ENCODE data around the gene KRT73. TPM values are rescaled to one million over a fixed set of nuclear protein-coding genes. Genes with fewer than 3 reads are reported as not detected.

KRT73 gene
- total and polyA plus RNA-seq, 8 donors, result not detected

DNA sequence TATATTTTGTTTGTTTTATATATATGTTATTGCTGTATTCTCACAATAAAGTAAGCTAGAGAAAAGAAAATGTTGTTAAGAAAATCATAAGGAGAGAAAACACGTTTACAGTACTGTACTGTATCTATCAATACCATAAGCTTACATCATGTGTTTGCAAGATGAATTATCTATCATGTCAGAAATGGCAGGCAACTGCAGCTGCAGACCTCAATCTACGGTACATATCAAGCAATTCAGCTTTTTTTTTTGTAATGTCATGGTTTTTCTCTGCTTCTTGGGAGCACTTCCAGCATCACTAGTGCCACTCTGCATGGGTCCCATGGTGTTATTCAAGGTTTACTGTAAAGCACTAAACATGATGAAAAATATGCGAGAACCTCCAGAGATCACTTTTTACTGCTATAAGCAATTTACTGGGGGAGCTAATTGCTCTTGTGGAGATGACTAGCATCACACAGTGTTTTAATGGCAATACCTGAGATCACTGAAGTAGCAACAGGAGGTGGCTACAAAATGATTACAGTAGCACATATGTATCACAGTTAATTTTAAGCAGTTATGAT lies 42.7 kb upstream of the KRT73 start:
- no peaks in the 10 kb centered on the region for H3K9me3 ChIP-seq
- H3K36me3 ChIP-seq, result no peaks in the 10 kb centered on the region
- intact Hi-C loops (cut with DNase I; ENCODE audit: low total_unique reads), result no loop called here
- DNase-seq, result no peak
- peaks cover 0 to 49% (median 11%) of the 10 kb centered on the region in 3 donors for H3K27me3 ChIP-seq
- H3K27ac ChIP-seq, result no peak overlapping the region
- no peak for TF ChIP-seq EP300 (IDR thresholded peaks at IDR 0.05)
- no peak for TF ChIP-seq POLR2AphosphoS5 (IDR thresholded peaks at IDR 0.05)
- TF ChIP-seq, protein P1, sequence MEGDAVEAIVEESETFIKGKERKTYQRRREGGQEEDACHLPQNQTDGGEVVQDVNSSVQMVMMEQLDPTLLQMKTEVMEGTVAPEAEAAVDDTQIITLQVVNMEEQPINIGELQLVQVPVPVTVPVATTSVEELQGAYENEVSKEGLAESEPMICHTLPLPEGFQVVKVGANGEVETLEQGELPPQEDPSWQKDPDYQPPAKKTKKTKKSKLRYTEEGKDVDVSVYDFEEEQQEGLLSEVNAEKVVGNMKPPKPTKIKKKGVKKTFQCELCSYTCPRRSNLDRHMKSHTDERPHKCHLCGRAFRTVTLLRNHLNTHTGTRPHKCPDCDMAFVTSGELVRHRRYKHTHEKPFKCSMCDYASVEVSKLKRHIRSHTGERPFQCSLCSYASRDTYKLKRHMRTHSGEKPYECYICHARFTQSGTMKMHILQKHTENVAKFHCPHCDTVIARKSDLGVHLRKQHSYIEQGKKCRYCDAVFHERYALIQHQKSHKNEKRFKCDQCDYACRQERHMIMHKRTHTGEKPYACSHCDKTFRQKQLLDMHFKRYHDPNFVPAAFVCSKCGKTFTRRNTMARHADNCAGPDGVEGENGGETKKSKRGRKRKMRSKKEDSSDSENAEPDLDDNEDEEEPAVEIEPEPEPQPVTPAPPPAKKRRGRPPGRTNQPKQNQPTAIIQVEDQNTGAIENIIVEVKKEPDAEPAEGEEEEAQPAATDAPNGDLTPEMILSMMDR (IDR thresholded peaks at IDR 0.05), result no peak
- no peak for TF ChIP-seq POLR2A (IDR thresholded peaks at IDR 0.05)
- no peaks in the 10 kb centered on the region for H3K4me1 ChIP-seq
- 66 to 83% (median 70%) methylated on average over 3 of the region's 3 CpGs for WGBS, 5 donors
- no peak overlapping the region for H3K4me3 ChIP-seq

DNA sequence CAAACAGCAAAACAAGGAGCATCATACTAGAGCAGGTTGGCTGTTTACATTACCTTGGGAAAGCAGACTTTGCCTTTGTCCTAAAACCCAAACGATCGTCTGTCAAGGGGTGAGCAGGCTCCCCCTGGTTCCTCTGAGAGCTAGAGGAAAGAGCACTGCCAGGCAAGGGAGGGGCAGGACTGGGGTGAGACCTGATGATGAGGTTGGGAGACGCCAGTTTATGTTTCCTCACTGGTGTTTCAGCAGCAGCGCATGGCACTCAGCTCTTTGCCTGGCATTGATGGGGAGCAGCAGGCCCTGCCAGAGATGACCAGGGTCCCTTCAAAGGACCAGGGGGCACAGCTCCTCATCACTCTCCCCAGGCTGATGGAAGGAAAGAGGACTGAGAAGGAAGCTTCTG lies 41.6 kb upstream of the KRT73 start:
- H3K27ac ChIP-seq, result no peak overlapping the region
- DNase-seq, result no peak
- no peak overlapping the region for H3K4me3 ChIP-seq
- H3K9me3 ChIP-seq, result no peaks in the 10 kb centered on the region
- no peaks in the 10 kb centered on the region for H3K4me1 ChIP-seq
- intact Hi-C loops (cut with DNase I; ENCODE audit: low total_unique reads), result no loop called here
- H3K36me3 ChIP-seq, result no peaks in the 10 kb centered on the region
- H3K27me3 ChIP-seq, result peaks cover 0 to 46% (median 14%) of the 10 kb centered on the region in 3 donors
- WGBS, 5 donors, result 59 to 70% (median 68%) methylated on average over 4 of the region's 4 CpGs
- TF ChIP-seq POLR2AphosphoS5 (IDR thresholded peaks at IDR 0.05) (no peak), POLR2A (IDR thresholded peaks at IDR 0.05) (no peak), EP300 (IDR thresholded peaks at IDR 0.05) (no peak)
- TF ChIP-seq, protein P1 (IDR thresholded peaks at IDR 0.05), result no peak

DNA sequence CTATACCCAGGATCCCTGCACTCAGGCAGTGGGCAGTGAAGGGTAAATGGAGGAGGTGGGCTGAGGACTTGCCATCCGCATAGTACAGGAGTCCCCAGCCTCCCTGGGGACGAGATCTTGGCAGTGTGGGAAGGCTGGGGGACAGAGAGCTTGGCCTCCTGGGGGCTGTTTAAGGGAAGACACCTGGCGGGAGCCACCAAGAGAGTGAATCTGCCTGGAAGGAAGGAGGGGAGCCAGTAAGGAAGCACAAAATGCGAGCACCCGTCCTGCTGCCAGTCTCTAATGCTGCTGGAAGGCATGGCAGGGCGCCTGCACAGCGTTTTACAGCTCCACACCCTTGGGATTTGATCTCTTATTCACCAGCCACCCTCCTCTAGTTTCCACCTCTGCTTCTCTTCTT lies 41.0 kb upstream of the KRT73 start:
- TF ChIP-seq POLR2A (IDR thresholded peaks at IDR 0.05) (no peak), POLR2AphosphoS5 (IDR thresholded peaks at IDR 0.05) (no peak), EP300 (IDR thresholded peaks at IDR 0.05) (no peak)
- TF ChIP-seq, protein P1 (IDR thresholded peaks at IDR 0.05), result no peak
- WGBS, 5 donors, result 50 to 72% (median 62%) methylated on average over 7 of the region's 7 CpGs
- Histone ChIP-seq H3K9me3 (no peaks in the 10 kb centered on the region), H3K27ac (no peak overlapping the region), H3K27me3 (peaks cover 0 to 46% (median 14%) of the 10 kb centered on the region in 3 donors), H3K4me1 (no peaks in the 10 kb centered on the region), H3K36me3 (no peaks in the 10 kb centered on the region), H3K4me3 (no peak overlapping the region)
- intact Hi-C loops (cut with DNase I; ENCODE audit: low total_unique reads), result no loop called here
- DNase-seq, result no peak

DNA sequence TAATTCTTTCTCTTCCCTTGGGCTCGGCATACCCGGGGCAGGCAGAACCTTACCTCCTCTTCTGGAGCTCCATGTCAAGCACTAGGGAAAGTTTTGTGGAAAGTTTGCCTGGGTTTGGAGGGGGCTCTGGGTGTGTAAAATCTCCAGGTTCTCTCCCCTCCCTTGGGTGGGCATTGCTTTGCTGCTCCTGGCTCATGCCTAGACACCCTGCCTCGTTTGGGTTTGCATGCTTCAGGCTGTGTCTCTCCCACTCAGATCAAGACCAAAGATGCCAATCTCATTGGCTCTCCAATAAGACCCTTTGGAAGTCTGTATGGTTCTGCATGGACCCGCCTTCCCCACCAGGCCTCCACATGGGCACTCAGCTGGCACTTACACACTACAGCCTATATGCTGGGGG lies 39.8 kb upstream of the KRT73 start:
- Histone ChIP-seq H3K4me3 (no peak overlapping the region), H3K27ac (no peak overlapping the region), H3K4me1 (no peaks in the 10 kb centered on the region), H3K36me3 (no peaks in the 10 kb centered on the region), H3K27me3 (peaks cover 0 to 44% (median 14%) of the 10 kb centered on the region in 3 donors), H3K9me3 (no peaks in the 10 kb centered on the region)
- intact Hi-C loops (cut with DNase I; ENCODE audit: low total_unique reads), result no loop called here
- 62 to 79% (median 72%) methylated on average over 4 of the region's 4 CpGs for WGBS, 5 donors
- TF ChIP-seq, protein P1 (IDR thresholded peaks at IDR 0.05), result no peak
- TF ChIP-seq POLR2AphosphoS5 (IDR thresholded peaks at IDR 0.05) (no peak), POLR2A (IDR thresholded peaks at IDR 0.05) (no peak), EP300 (IDR thresholded peaks at IDR 0.05) (no peak)
- DNase-seq, result no peak
